HG02943 (cell line): Measurements from ENCODE around the gene TNFRSF25.

ENCODE experiments used
- ATAC-seq: cut with Tn5 transposase; IDR thresholded peaks from one replicate; pipeline ENCODE4 v1.9.1; 2021; ENCODE audit warnings: mild to moderate bottlenecking, low read depth, moderate library complexity; ENCODE audit not compliant: unreplicated experiment

Gene TNFRSF25

DNA sequence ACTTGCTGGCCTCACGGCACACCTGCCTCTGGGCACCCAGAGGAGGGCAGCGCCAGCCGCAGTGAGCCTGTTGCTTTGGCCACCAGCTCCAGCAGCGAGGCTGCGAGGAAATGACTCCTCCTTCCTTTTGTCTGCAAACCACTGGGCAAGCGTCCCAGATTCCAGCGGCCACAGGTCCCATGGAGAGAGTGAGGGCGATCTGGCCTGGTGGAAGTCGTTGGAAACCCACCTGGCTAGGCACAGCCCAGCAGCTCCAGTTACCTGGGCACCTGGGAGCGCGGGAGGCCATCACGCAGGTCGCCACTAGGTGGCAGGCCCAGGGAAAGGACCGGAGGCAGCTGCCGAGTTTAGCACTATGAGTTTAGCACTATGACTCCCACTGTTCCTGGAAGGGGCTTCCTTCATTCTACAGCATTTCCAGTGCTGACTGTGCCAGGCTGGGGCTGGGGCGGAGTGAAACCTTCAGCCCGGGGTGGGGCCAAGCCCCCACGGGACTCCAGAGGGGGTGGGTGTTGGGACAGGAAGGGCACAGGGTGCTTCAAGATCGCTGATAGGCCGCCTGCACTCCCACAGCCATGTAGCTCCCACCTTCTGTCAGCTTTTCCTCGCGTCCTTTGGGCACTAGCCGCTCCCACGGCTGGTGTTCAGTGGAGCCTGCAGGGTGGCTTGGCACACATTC, 42.5 kb downstream of the TNFRSF25 start:
- no peak for ATAC-seq

DNA sequence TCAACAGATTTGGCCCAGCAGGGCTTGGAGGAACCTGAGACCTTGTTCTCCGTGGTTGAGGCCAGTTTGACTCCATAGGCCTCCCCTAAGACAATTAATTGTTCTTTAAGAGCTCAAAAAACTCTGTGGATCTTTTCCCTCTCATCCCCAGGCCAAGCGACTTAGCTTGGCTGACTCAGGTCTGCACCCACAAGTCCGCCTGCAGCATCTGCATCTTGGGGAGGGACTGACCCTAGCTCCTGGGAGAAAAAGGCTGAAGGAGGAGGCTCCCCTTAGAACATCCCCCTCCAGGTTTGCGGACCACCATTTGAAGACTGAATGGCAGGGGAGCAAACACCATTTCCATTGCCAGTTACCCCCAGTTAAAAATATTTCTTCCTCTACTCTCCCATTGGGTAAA, 44.7 kb downstream of the TNFRSF25 start:
- ATAC-seq = no peak

DNA sequence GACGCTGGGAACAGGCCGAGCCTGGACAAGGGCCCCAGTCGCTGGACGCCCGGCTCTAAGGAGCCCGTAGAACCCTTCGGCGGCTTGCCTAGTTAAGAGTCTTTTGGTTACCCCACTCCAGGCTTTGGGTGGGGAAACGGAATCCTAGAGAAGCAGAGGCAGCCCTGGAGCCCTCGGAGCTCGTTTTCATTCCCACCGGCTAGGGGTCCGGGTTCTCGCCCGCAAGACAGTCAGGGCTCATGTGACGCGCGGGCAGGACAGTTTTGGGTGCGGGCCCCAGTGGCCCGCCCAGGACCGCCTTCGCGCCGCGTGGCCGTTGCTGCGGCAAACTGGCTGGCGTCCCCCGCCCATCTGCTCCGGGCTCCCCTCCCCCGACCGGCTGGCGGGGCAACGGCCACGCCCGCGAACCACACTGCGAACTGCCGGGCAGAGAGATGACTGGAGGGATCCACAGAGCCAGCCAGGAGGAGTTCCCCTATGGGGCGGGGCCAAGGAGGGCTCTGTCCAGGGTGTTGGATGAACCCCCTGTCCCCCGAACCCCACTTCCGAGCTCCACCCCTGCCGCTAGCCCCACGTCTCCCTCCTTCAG, 45.4 kb downstream of the TNFRSF25 start:
- no peak for ATAC-seq

DNA sequence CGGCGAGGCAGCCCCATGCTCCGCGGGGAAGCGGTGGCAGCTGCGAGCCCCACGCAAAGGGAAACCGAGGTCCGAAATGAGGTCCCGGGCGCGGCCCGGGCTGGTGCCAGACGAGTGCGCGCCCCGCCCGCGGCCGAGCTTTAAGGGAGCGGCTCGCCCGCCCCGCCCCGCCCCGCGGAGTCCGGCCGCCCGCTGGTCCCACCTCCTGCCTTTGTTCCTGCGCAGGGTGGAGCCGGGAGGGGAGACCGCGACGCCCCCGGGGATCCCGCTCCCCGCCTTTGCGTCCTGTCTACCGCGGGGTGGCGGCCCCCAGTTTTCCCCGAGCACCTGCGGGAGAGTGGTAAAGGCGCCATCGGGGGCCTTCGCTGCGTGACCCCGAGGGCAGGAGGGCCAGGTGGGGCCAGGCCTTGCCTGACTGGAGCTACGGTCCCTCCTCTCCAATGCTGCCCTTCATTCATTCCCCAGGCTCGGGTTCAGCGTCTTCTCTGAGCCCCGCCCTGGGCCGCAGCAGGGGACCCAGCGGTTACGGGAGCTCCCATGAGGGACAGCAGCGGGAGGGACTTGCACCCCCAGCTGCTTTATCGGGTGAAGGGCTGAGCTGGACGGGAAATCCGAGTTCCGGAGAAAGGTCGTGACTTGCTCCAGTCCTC, 46.0 kb downstream of the TNFRSF25 start, which contains the start of gene HES2:
Gene HES2, minus strand, starts transcription at position 116 of the 650 bp plus-strand sequence. Its CDS starts 99 bp downstream, at position 17.
- ATAC-seq = no peak

DNA sequence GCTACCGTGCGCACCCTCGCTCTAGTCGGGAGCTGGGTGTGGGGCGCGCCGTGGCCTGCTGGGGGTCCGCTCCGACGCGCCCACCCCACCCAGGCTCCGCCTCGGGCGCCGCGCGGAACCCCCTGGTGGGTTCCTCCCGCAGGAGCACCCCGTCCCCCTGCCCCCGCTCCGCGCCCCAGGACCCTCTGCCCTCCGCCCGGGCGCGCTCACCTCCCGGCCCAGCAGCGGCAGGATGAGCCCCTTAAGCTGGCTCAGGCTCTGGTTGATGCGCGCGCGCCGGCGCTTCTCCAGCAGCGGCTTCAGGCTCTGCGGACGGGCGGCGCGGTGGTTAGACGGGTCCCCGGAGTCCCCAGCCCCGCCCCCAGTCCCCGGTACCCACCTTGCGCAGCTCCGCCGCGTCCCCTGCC, 46.6 kb downstream of the TNFRSF25 start:
- ATAC-seq = no peak

DNA sequence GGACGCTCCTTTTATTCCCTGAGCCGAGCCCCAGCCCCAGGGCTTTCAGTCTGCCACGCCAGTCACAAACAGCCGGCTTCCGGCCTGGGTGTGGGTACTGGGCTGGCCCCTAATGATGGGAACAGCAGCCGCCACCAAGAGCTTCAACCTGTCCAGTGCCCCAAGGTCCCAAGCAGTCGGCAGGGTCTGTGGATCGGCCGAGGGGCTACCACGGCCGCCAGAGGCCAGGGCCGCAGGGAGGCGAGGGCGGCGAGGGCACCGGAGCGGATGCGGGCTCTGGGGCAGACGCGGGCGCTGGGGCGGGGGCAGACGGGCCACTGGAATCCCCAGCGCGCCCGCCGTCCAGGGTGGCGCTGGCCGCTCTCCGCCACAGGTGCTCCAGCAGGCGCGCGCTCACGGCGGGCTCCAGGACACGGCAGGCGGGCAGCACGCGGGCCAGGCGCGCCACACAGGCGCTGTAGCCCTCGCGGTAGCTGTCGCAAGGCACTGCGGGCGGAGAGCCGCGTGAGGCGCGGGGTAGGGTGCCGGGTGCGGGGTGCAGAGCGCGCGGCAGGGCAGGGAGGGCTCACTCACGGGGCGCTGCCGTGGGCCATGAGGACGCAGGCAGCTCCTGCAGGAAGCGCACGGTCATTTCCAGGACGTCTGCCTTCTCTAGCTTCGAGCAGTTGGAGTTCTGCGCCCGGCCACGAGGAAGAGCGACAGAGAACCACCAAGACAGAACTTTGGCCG, 47.1 kb downstream of the TNFRSF25 start:
- no peak for ATAC-seq

DNA sequence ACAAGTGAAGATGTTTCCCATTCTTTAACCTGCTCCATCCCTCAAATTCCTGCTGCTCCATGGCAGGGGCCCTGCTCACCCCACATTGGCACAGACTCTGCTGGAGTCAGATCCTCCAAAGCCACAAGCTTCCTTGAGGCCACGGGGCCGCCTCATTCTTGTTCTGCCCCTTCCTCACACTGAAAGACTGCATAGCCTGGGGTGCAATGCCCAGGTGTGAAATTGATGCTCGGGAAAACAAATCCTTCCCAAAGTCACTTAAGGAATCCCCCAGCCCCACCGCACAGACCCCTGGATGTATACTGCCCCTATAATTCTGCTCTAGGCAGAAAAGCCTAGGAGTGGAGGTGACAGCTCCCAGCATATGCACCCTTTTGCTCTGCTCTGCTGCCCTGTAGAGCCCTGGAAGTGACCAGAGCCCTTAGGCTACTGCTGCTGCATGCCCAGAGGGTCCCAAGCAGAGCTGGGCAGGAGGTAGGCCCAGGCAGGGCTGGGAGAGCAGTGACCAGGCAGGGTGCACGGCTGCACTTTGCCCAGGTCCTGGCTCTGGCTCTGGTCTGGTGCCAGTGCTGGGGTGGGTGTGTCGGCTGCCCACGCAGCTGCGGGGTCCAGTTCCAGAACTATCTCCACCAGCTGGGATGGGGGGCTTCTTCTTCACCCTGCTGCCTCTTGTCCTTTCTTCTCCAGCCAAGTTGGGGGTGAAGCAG, 47.9 kb downstream of the TNFRSF25 start:
- no peak for ATAC-seq

DNA sequence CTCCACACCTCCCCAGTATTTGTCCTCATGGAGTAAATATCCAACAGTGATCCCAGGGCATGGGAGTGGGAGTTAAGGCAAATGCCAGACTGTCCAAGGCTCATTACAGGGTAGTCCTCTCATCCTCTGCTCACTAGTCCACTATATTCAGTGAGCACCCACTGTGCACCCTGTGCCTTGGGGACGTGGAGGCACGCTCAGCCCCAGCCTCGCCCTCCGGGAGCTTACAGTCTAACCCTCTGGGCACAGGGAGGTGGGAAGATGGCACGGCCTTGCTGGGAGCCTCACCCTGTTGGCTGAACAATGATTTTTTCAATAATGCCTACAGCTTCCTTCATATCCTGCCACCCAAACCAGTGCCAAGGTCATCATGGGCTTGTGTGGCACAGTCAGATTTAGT, 49.1 kb downstream of the TNFRSF25 start:
- no peak for ATAC-seq

DNA sequence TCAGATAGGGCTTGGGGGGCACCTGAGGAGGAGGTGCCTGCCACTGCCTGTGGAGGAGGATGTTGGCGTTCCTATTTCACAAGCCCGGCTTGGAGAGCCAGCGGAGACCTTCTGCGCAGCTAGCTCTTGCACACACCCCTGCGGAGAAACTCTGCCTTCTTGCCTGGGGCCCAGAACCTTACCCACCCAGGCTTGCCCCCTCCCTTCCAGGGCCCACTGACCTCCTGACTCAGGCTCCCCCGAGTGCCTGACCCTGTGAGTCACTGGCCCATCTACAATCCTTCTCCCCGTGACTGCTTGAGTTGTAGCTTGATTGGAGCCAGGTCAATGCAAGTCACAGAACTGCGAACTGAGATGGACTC, 49.7 kb downstream of the TNFRSF25 start:
- no peak for ATAC-seq

DNA sequence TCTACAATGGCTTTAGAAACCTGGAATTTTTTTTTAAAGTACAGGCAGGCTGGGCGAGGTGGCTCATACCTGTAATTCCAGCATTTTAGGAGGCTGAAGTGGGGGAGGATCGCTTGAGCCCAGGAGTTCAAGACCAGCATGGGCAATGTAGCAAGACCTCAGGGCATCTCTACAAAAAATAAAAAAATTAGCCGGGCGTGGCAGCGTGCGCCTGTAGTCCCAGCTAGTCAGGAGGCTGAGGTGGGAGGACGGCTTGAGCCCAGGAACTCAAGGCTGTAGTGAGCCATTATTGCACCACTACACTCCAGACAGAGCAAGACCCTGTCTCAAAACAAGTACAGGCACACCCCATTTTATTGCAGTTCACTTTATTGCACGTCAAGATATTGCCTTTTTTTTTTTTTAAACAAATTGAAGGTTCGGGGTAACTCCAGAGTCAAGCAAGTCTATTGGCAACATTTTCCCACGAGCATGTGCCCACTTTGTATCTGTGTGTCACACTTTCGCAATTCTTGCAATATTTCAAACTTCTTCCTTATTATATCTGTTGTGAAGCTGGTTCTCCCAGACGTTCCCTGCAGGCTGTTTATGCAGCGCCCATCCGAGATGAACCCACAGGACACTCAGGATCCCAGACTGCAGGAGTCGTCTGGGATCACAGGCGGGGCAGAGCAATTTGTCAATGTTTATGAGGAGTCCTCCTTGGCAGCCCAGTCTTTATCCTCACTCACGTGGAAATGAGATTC, 50.9 kb downstream of the TNFRSF25 start:
- ATAC-seq = no peak

DNA sequence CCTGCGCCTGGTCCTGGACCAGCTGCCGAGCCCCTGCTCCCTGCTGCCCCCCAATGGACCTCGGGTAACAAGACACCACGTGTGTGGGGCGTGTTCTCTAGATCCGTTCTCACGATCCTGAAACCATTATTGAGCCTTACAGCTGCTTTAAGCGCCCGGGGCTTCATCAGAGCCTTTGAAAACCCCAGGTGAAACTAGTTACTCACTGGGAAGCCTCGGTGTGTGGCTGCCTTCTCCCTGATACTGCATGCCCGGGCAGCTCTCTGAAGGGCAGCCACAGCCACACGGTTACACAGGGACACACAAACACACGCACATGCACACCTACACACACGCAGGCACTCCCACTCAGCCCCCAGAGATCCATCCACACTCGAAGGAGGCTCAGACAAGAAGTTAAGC, 51.5 kb downstream of the TNFRSF25 start:
- peak; percentile 55 for ATAC-seq

DNA sequence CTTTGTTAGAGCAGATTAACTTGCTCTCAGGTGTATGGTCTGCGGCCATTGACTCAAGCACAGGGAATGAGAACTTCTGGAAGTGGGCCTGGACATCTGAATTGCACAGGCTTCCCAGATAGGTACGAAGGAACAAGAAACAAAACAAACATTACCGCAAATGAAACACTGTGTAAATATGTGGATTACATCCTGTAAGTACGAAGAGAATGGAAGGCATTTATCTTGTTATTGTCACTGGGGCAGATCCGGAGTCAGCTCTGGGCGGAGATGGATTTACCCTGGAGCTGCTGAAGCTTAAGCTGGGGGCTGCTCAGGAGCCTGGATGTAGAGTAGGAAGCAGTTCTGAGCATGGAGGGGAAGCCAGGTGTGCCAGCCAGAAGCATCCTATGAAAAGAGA, 53.1 kb downstream of the TNFRSF25 start:
- no peak for ATAC-seq
